GM21423 (cell line): ENCODE measurements around the gene TRPM4.
"Not testable (repeated sequence)": the region's sequence is repeated elsewhere in the genome, so short reads cannot be mapped to it uniquely, and the experiment has no call there.

Experiments used
- ATAC-seq: cut with Tn5 transposase; IDR thresholded peaks from one replicate; pipeline ENCODE4 v1.9.1; 2021; ENCODE audit warnings: mild to moderate bottlenecking, moderate library complexity; ENCODE audit not compliant: unreplicated experiment

The TRPM4 gene

GRCh38 chr19:49126575-49126974 is 31.0 kb upstream of the TRPM4 start:
- no peak for ATAC-seq

GRCh38 chr19:49127225-49127624 is 30.4 kb upstream of the TRPM4 start:
- not testable (repeated sequence) for ATAC-seq

GRCh38 chr19:49127674-49128544 is 29.7 kb upstream of the TRPM4 start:
- ATAC-seq = peak; percentile 83

GRCh38 chr19:49128545-49129237 is 28.9 kb upstream of the TRPM4 start:
- no peak for ATAC-seq

GRCh38 chr19:49129238-49129583 is 28.4 kb upstream of the TRPM4 start:
- no peak for ATAC-seq

GRCh38 chr19:49130325-49130724 is 27.3 kb upstream of the TRPM4 start:
- no peak for ATAC-seq

- ATAC-seq = no peak
Measured at GRCh38 chr19:49132974-49133609, 24.5 kb upstream of the TRPM4 start.

- no peak for ATAC-seq
Measured at GRCh38 chr19:49133621-49134454, 23.8 kb upstream of the TRPM4 start.

- ATAC-seq = no peak
Measured at GRCh38 chr19:49135686-49136085, 21.9 kb upstream of the TRPM4 start.

- no peak for ATAC-seq
Measured at GRCh38 chr19:49136771-49137171, 20.8 kb upstream of the TRPM4 start.

GRCh38 chr19:49140951-49141350 is 16.6 kb upstream of the TRPM4 start:
- no peak for ATAC-seq

GRCh38 chr19:49141352-49141751 is 16.2 kb upstream of the TRPM4 start:
- no peak for ATAC-seq

GRCh38 chr19:49142866-49143335 is 14.7 kb upstream of the TRPM4 start:
- peak; percentile 60 for ATAC-seq

- ATAC-seq = no peak
Measured at GRCh38 chr19:49145573-49146407, 11.8 kb upstream of the TRPM4 start.

- not testable (repeated sequence) for ATAC-seq
Measured at GRCh38 chr19:49146408-49146770, 11.2 kb upstream of the TRPM4 start.

- no peak for ATAC-seq
Measured at GRCh38 chr19:49148044-49148682, 9.4 kb upstream of the TRPM4 start.

GRCh38 chr19:49148784-49149651 is 8.6 kb upstream of the TRPM4 start:
- no peak for ATAC-seq

- no peak for ATAC-seq
Measured at GRCh38 chr19:49149652-49150105, 7.9 kb upstream of the TRPM4 start.
